ENCODE measurements around the gene KLHL10. TPM values are rescaled to one million over a fixed set of nuclear protein-coding genes. Genes with fewer than 3 reads are reported as not detected.
A peak's percentile ranks its signal among the peaks of the same experiment; 100 is the strongest.

KLHL10 gene
- total and polyA plus RNA-seq, 2 of the 13 experiments (the other 11 are each of a cell fraction or from before 2014, with no cell fraction given): 0.04 to 0.08 TPM

DNA sequence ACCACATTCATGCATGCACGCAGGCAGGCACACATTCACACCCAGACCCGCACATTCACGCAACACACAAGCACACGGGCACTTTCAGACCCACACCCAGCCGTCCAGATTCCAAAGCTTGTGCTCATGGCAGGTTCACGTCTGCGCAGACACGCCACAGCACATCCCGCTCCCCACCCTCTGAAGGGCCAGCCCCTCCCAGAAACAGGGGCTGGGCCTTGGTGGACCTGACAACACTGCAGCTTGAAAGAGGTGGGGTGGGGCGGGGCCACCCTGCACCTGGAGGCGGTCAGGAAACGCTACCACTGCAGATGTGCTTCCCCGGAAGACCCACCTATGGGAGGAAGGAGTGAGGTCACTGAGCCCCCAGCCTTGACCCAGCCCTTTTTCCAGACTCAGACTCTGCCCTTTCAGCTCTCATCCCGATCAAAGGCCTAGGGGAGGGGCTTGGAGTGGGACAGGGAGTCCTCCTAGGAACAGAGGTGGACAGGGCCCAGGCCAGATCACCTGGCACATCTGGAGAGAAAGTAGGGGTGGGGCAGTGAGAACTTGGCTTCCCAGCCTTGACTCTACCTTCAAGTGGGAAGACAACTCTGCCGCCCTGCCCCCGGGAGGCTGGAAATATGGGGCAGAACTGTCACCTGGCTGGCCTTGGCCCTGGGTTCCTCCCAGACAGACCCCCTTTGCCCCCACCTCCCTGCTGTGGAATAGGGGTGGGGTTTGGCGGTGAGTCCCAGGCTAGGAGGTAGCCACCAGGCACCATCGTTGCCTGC is 36.8 kb upstream of the KLHL10 start (continued):
- peak; percentile 47; the same call in 1 of the 2 replicates for TF ChIP-seq CSRNP1 (CRISPR knock-in tag; IDR thresholded peaks at IDR 0.05)
- TF ChIP-seq ZNF383 (CRISPR knock-in tag; IDR thresholded peaks at IDR 0.05; ENCODE audit: borderline replicate concordance): no peak
- no peak for TF ChIP-seq ZNF484 (CRISPR knock-in tag; IDR thresholded peaks at IDR 0.05; ENCODE audit: borderline replicate concordance, low read depth)
- TF ChIP-seq SAP130 (CRISPR knock-in tag; IDR thresholded peaks at IDR 0.05; ENCODE audit: low read depth): peak; percentile 73; the same call in 1 of the 2 replicates
- TF ChIP-seq PHF8 (CRISPR knock-in tag; IDR thresholded peaks at IDR 0.05): 0 out of 2 replicates have a peak, but pooled peaks have one; percentile 2
- TF ChIP-seq PHF21A (CRISPR knock-in tag; IDR thresholded peaks at IDR 0.05): peak; percentile 45; the same call in 1 of the 2 replicates
- TF ChIP-seq HNRNPH1 (optimal IDR thresholded peaks at IDR 0.05; ENCODE audit: low read depth, low read length): no peak
- TF ChIP-seq, protein P1, sequence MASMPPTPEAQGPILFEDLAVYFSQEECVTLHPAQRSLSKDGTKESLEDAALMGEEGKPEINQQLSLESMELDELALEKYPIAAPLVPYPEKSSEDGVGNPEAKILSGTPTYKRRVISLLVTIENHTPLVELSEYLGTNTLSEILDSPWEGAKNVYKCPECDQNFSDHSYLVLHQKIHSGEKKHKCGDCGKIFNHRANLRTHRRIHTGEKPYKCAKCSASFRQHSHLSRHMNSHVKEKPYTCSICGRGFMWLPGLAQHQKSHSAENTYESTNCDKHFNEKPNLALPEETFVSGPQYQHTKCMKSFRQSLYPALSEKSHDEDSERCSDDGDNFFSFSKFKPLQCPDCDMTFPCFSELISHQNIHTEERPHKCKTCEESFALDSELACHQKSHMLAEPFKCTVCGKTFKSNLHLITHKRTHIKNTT (CRISPR knock-in tag; IDR thresholded peaks at IDR 0.05): 0 out of 2 replicates have a peak, but pooled peaks have one; percentile 69
- no peak for TF ChIP-seq MAF1 (CRISPR knock-in tag; IDR thresholded peaks at IDR 0.05; ENCODE audit: borderline replicate concordance)
- no peak for TF ChIP-seq ZNF296 (CRISPR knock-in tag; conservative IDR thresholded peaks at IDR 0.05)
- TF ChIP-seq, protein P2, sequence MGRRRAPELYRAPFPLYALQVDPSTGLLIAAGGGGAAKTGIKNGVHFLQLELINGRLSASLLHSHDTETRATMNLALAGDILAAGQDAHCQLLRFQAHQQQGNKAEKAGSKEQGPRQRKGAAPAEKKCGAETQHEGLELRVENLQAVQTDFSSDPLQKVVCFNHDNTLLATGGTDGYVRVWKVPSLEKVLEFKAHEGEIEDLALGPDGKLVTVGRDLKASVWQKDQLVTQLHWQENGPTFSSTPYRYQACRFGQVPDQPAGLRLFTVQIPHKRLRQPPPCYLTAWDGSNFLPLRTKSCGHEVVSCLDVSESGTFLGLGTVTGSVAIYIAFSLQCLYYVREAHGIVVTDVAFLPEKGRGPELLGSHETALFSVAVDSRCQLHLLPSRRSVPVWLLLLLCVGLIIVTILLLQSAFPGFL (CRISPR knock-in tag; IDR thresholded peaks at IDR 0.05): no peak
- TF ChIP-seq DNMT1 (CRISPR knock-in tag; IDR thresholded peaks at IDR 0.05): no peak
- peak; percentile 63; the same call in 1 of the 2 replicates for TF ChIP-seq NCOR1 (IDR thresholded peaks at IDR 0.05; ENCODE audit: borderline replicate concordance, low read length)
- no peak for TF ChIP-seq ZNF879 (CRISPR knock-in tag; IDR thresholded peaks at IDR 0.05)
- TF ChIP-seq ZNF350 (CRISPR knock-in tag; IDR thresholded peaks at IDR 0.05; ENCODE audit: borderline replicate concordance, low read depth): peak; percentile 48; the same call in 1 of the 2 replicates
- 0 out of 2 replicates have a peak, but pooled peaks have one; percentile 22 for TF ChIP-seq ZHX1 (CRISPR knock-in tag; IDR thresholded peaks at IDR 0.05; ENCODE audit: low read depth)
- no peak for TF ChIP-seq CERS6 (CRISPR knock-in tag; IDR thresholded peaks at IDR 0.05)
- no peak for TF ChIP-seq SSRP1 (CRISPR knock-in tag; IDR thresholded peaks at IDR 0.05)
- peak; percentile 50 for TF ChIP-seq RXRA (CRISPR knock-in tag; IDR thresholded peaks at IDR 0.05)
- TF ChIP-seq ELK4 (CRISPR knock-in tag; IDR thresholded peaks at IDR 0.05; ENCODE audit: borderline replicate concordance): no peak
